ENCODE data around the gene MRPL48. TPM values are rescaled to one million over a fixed set of nuclear protein-coding genes. Genes with fewer than 3 reads are reported as not detected.
A peak's percentile ranks its signal among the peaks of the same experiment; 100 is the strongest.
"Not testable (repeated sequence)": the region's sequence is repeated elsewhere in the genome, so short reads cannot be mapped to it uniquely, and the experiment has no call there.

MRPL48 gene
- 10 to 100 TPM; 31.1 to 46.1 (median 41.4) TPM for polyA plus RNA-seq (ENCODE audit: insufficient read length in 10 of 10)
- long read RNA-seq, donor 1, transcript MRPL48-201 (8 exons, 1,536 nt): major isoform, 11 of 13 reads
- long read RNA-seq, donor 1, partial matches to known transcripts: 0 of 13 reads
- long read RNA-seq, donor 1, other reads (novel, unspliced or antisense): 0 of 13 reads
- long read RNA-seq, donor 2, transcript MRPL48-201 (8 exons, 1,536 nt): major isoform, 7 of 11 reads
- long read RNA-seq, donor 2, partial matches to known transcripts: 0 of 11 reads
- long read RNA-seq, donor 2, other reads (novel, unspliced or antisense): 0 of 11 reads
- long read RNA-seq, donor 3: 0 reads
- long read RNA-seq, donor 4, transcript MRPL48-201 (8 exons, 1,536 nt): major isoform, 6 of 7 reads
- long read RNA-seq, donor 4, partial matches to known transcripts: 0 of 7 reads
- long read RNA-seq, donor 4, other reads (novel, unspliced or antisense): 0 of 7 reads
- long read RNA-seq, donor 5, transcript MRPL48-201 (8 exons, 1,536 nt): major isoform, 10 of 10 reads
- long read RNA-seq, donor 5, partial matches to known transcripts: 0 of 10 reads
- long read RNA-seq, donor 5, other reads (novel, unspliced or antisense): 0 of 10 reads
- long read RNA-seq, donor 6, transcript MRPL48-201 (8 exons, 1,536 nt): major isoform, 11 of 12 reads
- long read RNA-seq, donor 6, partial matches to known transcripts: 0 of 12 reads
- long read RNA-seq, donor 6, other reads (novel, unspliced or antisense): 0 of 12 reads
- long read RNA-seq, donor 7, transcript MRPL48-201 (8 exons, 1,536 nt): major isoform, 7 of 8 reads
- long read RNA-seq, donor 7, partial matches to known transcripts: 0 of 8 reads
- long read RNA-seq, donor 7, other reads (novel, unspliced or antisense): 0 of 8 reads
- long read RNA-seq, donor 8, transcript MRPL48-201 (8 exons, 1,536 nt): major isoform, 9 of 10 reads
- long read RNA-seq, donor 8, partial matches to known transcripts: 0 of 10 reads
- long read RNA-seq, donor 8, other reads (novel, unspliced or antisense): 0 of 10 reads
- long read RNA-seq, donor 9, partial matches to known transcripts: 0 of 1 reads
- long read RNA-seq, donor 9, other reads (novel, unspliced or antisense): 0 of 1 reads

DNA sequence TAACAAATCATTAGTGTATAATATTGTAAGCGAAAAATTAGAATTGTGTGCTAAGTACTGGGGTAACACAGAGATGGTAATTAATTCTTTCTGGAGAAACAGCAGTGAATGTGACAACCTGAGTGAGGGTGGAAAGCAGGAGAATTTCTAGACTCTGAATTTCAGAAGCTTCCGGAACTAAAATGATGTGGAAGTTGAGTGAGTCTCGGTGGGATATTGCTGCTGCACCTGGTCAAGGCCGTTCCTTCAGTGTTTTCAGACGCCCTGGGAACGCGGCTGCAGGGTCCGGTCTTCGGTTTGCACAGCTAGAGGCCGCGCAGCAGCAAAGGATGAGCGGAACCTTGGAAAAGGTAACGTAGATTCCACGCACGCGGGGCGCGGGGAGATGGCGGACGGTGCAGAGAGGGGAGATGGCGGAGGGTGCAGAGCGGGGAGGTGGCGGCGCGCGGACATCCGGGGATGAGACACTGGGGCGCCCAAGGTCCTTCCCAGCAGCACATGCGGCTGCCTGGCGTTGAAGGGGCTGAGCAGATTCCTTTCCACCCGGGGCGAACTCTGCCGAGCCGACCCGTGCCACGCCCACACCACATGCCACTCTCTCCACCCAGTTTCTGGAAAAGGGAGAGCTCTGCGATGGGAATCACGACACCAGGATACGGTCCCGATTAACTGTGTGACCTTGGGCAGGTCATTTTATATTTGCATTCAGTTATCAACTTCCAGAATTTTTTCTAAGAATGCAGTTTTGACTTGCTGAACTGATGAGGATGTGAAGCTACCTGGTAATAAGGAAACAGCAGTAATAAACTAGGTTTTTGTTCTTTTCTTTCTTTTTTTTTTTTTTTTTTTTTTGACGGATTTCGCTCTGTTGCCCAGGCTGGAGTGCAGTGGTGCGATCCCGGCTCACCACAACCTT lies at the start of gene MRPL48:
Gene MRPL48 (plus strand): TSS at position 232 of the 916 bp plus-strand sequence. CDS start 98 bp downstream, at position 330.
- DNase-seq: peak; percentile 90 to 98 (median 91)

DNA sequence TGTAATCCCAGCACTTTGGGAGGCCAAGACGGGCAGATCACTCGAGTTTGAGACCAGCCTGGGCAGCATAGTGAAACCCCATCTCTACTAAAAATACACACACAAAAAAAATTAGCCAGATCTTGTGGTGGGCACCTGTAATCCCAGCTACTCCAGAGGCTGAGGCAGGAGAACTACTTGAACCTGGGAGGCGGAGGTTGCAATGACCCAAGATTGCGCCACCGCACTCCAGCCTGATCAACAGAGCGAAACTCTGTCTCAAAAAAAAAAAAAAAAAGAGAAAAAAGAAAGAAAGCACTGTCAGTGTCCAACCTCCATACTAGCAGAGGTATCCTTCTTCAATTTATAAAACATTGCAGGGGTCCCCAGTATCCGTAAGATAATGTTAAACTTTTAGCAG lies 44.6 kb upstream of the MRPL48 start:
- no peak for DNase-seq

DNA sequence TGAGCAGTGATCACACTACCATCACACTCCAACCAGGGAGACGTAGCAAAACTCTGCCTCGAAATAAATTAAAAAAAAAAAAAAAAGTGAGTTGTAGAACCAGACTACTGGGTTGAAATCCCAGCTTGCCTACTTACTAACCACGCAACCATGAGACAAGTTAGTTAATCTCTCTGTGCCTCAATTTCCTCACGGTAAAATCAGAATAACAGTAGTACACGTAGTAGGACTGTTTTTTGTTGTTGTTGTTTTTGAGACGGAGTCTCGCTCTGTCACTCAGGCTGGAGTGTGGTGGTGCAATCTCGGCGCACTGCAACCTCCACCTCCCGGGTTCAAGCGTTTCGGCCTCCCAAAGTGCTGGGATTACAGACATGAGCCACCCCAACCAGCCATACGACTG lies 41.0 kb upstream of the MRPL48 start:
- no peak for DNase-seq

DNA sequence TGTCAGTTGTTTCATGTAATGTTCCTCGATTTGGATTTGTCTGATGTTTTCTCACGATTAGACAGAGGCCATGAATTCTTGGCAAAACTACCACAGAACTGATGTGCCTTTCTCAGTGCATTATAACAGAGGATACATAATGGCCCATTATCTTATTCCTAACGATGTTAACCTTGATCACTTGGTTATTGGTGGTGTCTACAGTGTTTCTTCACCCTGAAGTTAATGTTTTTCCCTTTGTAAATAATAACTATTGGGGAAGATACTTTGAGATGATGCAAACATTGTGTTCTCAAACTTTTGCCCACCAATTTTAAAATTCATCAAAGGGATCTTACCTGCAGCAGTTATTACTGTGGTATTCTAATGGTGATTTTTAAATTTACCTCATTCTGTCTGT lies 39.9 kb upstream of the MRPL48 start:
- DNase-seq: no peak

DNA sequence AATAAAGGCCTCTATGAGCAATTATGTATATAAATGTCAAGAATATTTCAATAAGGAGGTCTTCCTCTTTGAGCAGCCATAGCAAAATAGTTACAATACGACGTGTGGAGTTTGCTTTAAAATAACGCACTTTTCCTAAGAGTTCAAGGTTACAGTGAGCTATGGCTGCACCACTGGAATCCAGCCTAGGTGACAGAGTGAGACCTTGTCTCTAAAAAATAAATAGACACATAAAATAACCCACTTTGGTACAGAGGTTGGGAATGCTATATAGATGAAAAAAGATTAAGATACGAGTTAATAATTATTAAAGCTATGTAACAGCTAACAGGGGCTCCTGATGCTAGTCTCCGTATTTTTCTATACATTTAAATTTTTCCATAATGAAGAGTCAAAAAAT lies 39.4 kb upstream of the MRPL48 start:
- DNase-seq: no peak

DNA sequence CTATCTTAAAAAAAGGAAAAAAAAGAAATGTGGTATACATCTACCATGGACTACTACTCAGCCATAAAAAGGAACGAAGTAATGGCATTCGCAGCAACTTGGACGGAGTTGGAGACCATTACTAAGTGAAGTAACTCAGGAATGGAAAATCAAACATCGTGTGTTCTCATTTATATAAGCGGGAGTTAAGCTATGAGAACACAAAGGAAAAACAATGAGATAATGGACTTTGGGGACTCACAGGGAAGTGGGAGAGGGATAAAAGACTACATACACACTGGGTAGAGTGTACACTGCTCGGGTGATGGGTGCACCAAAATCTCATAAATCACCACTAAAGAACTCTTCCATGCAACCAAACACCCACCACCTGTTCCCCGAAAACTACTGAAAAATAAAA lies 38.6 kb upstream of the MRPL48 start:
- DNase-seq: no peak

DNA sequence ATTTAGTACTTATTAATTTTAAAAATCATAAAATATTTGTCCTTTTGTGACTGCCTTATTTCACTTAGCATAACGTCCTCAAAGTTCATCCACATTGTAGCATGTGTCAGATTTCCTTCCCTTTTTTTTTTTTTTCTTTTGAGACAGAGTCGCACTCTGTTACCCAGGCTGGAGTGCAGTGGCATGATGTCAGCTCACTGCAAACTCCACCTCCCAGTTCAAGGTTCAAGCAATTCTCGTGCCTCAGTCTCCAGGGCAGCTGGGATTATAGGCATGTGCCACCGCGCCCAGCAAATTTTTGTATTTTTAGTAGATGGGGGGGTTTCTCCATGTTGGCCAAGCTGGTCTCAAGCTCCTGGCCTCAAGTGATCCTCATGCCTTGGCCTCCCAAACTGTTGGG lies 37.4 kb upstream of the MRPL48 start:
- no peak for DNase-seq

DNA sequence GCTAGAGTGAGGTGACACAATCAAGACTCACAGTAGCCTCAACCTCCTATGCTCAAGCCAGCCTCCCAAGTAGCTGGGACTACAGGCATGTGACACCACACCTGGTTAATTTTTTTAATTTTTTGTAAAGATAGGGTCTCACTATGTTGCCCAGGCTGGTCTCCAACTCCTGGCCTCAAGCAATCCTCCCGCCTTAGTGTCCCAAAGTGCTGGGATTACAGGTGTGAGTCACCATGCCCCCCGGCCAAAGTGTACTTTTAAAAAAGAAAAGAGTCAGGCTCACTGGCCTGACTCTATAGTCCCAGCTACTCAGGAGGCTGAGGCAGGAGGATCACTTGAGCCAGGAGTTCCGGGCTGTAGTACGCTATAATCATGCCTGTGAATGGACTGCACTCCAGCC lies 36.8 kb upstream of the MRPL48 start:
- not testable (repeated sequence) for DNase-seq

DNA sequence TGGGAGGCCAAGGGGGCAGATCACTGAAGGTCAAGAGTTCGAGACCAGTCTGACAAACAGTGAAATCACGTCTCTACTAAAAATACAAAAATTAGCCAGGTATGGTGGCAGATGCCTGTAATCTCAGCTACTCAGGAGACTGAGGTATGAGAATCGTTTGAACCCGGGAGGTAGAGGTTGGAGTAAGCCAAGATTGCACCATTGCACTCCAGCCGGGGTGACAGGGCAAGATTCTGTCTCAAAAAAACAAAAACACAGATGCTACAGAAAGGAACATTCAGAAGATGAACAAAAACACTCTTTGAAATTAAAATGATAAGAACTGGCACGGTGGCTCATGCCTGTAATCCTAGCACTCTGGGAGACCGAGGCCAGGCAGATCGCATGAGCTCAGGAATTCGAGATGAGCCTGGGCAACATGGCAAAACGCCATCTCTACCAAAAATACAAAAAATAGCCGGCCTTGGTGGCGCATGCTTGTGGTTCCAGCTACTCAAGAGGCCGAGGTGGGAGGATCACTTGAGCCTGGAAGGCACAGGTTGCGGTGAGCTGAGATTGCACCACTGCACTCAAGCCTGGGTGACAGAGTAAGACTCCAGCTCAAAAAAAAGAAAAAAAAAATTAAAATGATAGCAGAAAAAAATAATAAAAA lies 35.3 kb upstream of the MRPL48 start:
- DNase-seq: no peak

DNA sequence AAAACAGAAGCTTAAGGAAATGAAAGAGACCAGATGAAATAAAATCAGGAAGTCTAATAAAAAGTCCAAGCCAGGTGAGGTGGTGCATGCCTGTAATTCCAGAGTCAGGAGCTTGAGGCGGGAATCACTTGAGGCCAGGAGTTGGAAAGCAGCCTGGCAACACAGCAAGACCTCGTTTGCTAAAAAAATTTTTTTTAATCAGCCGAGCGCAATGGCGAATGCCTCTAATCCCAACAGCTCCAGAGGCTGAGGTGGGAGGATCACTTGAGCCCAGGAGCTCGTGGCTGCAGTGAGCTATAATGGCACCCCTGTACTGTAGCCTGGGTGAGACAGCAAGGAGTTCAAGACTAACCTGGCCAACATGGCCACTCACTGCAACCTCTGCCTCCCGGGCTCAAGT lies 34.8 kb upstream of the MRPL48 start:
- DNase-seq: no peak

DNA sequence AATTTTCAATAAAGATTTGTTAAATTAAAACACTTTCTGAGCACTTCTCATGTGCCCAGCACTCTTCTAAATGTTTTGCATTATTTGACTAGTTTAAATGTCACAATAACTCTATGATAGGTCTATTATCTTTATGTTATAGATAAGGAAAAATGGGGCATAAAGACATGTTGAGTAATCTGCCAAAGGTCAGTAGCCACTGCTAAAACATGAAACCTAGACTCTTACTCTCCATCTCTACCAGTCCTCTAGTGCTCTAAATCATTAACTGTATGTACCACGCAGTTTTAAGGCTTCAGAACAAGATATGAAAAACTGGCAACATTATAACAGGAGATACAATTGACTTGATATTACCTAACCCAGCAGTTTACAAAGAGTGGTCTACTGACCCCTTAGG lies 33.7 kb upstream of the MRPL48 start:
- DNase-seq: no peak

DNA sequence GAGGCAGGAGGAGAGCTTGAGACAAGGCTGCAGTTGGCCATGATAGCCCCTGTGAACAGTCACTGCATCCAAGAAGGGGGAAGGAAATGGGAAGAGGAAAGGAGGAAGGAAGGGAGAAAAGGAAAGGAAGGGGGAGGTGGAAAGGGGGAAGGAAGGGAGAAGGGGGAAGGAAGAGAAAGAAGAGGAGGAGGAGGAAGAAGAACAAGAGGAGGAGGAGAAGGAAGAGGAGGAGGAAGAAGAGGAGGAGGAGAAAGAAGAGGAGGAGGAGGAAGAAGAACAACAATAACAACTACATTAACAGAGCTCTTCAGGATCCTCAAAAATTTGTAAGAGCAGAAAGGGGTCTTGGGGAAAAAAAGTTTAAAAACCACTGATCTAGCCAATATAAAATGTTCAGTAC lies 32.0 kb upstream of the MRPL48 start:
- DNase-seq: no peak

DNA sequence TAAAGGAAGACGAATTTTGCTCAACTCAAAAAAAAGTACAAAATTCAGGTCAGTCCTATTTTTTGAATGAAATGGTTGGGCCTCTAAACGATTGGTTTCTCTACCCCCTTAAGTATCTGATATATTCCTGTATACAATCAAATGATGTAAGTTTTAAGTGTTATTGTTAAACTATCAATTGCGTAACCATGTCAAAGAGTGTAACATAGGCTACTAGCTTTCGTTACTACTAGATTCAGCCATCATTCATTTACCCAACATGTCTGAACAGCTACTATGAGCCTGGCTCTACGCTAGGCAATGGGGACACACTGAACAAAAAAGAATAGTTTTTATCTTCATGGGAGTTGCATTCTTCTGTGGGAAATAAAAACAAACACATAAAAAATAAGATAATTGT lies 30.1 kb upstream of the MRPL48 start:
- DNase-seq: no peak

DNA sequence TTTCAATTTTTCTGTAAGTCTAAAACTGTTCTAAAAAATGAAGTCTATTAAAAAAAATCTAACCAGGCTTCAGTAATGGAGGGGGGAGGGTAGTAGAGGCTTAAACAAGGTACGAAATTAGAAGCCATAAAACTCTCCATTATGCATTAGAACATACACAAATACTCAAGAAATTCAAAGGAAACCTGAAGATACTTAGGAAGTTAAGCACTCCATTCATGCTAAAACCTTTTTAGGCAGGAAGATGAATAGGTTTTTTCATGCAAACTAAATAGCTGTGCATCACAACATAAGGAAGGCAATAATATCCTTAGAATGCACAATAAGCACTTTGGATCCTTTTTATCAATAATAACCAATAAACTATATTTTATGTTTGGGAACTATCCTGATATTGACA lies 29.2 kb upstream of the MRPL48 start:
- DNase-seq: no peak

DNA sequence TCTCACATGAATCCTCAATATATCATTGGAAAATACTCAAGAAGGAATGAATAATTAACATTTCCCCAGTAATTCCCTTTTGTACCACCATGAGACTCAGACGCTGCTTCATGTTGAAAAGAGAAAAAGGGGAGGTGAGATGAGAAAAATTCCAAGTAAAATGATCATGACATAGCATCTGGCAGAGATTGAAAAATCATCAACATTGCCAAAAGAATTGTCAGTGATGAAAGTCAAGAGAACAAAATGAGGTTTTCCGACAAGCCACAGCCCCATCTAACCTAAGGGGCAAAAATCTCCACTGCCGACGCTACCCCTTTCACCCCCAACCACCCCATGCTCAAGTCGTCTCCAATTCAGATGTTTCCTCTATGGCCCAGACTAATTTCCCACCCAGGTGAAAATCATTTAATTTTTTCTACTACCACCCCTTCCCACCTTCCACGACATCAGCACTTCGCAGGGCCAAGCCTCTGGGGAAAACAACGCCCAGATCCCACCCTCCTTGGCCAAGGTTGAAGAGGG lies 28.0 kb upstream of the MRPL48 start:
- peak in 2 of 3 donors; percentile 14 to 40 for DNase-seq

DNA sequence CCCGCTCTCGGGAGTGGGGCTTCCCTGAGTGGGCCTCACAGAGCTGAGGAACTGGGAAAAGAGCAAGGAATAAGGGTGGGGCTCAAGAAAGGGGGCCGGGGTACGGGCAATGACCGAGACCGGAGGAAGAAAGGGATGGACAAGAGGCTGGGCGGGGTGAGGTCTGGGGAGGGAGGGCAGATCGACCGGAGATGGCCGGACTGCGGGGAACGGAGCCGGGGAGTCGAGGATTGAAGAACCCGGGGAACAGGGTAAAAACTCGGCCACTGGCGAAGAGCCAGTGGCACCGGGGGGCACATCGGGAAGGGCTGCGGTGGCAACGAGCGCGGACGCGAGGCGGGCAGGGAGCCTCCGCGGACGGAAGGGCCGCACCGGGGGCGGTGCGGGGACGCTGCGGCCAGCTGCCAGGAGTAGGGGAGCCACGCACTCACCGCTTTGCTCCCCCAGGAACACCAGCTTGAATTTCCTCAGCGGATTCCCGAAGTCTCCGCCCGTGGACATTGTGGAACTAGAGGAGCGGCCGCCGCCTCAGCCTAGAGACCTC lies 27.5 kb upstream of the MRPL48 start:
- DNase-seq: peak; percentile 25 to 87 (median 68)

DNA sequence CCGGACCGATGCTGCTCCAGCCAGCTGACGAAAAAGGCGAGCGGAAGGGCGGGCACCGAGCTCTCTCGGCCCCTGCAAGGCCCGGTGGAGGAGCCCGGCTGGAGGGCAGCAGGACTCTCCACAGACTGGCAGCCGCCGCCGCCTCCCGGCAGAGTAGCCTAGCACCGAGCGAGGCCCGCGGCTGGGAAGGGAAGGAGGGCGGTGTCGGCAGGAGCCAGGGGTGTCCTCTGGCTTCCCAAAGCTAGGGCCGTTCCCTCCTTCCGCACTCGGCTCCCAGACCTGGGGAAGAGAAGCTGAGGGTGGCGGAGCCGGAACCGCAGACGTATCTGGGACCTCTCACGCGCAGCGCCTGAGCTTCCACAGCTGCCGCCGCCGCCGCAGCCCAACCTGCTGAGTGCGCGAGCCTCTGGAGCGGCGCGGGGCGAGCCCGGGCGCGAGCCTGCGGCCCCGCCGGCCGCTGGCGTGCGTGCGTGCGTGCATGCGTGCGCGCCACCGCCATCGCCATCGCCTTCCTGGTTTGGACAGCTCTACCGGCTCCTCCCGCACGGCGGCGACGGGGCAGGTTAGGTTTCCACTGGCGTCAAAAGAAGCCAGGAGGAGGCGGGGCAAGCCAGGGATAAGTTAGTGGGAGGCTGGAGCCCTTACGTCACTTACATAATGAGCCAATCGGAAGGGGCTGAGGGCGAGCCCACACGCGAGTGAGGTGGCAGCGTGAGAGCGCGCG lies 26.8 kb upstream of the MRPL48 start, which contains the start of gene RAB6A:
Gene RAB6A (minus strand): TSS at position 396 of the 724 bp plus-strand sequence. CDS start 439 bp downstream, outside the sequence.
- DNase-seq: peak; percentile 100

DNA sequence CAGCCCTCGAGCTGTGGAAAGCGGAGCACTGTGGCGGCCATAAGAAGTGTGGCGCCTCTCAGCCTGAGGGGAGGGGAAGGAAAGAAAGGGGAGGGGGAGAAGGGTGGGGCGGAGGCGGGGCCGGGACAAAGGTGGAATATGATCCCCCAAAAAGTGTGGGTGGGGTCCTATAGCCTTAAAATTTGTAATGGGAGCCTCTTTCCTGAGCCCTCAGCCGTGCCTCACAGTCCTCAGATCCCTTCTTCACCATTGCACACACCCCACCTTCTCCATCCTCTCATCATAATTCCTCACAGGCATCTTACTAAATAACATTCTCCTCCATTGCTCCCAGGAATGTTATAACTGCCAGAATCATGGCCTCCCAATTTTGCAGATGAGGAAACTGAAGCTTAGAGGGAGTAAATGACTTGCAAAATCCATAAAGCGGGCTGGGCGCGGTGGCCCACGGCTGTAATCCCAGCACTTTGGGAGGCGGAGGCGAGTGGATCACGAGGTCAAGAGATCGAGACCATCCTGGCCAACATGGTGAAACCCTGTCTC lies 26.2 kb upstream of the MRPL48 start:
- no peak for DNase-seq

DNA sequence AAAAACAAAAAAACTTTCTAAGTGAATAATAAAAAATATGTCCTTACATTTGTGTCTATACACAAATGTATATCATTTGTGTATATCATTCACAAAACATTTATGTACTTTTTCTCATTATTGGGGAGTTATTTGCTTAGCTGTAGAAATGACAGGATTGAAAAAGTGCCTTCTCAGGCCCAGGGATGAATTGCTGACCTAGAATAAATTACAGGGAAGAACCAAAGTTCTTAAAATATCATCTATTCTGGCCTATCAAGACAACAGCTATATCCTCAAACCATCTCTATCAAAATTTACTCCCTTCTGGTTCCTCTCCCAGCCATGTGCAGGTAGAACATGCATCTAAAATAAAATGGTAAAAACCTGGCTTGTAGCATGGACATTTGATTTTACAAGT lies 24.9 kb upstream of the MRPL48 start:
- no peak for DNase-seq
